ENCODE measurements around the gene TNFRSF19. TPM values are rescaled to one million over a fixed set of nuclear protein-coding genes. Genes with fewer than 3 reads are reported as not detected.

The TNFRSF19 gene
- total and polyA plus RNA-seq, 2 of the 13 experiments (the other 11 are each of a cell fraction or from before 2014, with no cell fraction given), result 75.3 to 77.7 TPM

- peak; percentile 72; the same call in 1 of the 2 replicates for TF ChIP-seq KDM1A (CRISPR knock-in tag; IDR thresholded peaks at IDR 0.05)
- TF ChIP-seq, protein P1, sequence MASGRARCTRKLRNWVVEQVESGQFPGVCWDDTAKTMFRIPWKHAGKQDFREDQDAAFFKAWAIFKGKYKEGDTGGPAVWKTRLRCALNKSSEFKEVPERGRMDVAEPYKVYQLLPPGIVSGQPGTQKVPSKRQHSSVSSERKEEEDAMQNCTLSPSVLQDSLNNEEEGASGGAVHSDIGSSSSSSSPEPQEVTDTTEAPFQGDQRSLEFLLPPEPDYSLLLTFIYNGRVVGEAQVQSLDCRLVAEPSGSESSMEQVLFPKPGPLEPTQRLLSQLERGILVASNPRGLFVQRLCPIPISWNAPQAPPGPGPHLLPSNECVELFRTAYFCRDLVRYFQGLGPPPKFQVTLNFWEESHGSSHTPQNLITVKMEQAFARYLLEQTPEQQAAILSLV (CRISPR knock-in tag; IDR thresholded peaks at IDR 0.05; ENCODE audit: borderline replicate concordance), result no peak
- no peak for TF ChIP-seq ZNF326 (CRISPR knock-in tag; IDR thresholded peaks at IDR 0.05; ENCODE audit: borderline replicate concordance)
- TF ChIP-seq SCMH1 (CRISPR knock-in tag; IDR thresholded peaks at IDR 0.05; ENCODE audit: borderline replicate concordance), result no peak
- no peak for TF ChIP-seq ZNF569 (CRISPR knock-in tag; IDR thresholded peaks at IDR 0.05; ENCODE audit: borderline replicate concordance)
- TF ChIP-seq ZBTB37 (CRISPR knock-in tag; IDR thresholded peaks at IDR 0.05), result no peak
- no peak for TF ChIP-seq KDM5B (CRISPR knock-in tag; IDR thresholded peaks at IDR 0.05; ENCODE audit: borderline replicate concordance)
- TF ChIP-seq HOXD1 (CRISPR knock-in tag; IDR thresholded peaks at IDR 0.05), result peak; percentile 63; the same call in 1 of the 2 replicates
- no peak for TF ChIP-seq CHD2 (IDR thresholded peaks at IDR 0.05; ENCODE audit: low read depth, low read length)
- no peak for TF ChIP-seq SP2 (CRISPR knock-in tag; IDR thresholded peaks at IDR 0.05)
- TF ChIP-seq MBD4 (IDR thresholded peaks at IDR 0.05; ENCODE audit: borderline replicate concordance, low read length), result no peak
- no peak for TF ChIP-seq ZNF10 (CRISPR knock-in tag; IDR thresholded peaks at IDR 0.05; ENCODE audit: borderline replicate concordance, low read depth)
- TF ChIP-seq ZBTB42 (CRISPR knock-in tag; IDR thresholded peaks at IDR 0.05), result no peak
- TF ChIP-seq, protein P2, sequence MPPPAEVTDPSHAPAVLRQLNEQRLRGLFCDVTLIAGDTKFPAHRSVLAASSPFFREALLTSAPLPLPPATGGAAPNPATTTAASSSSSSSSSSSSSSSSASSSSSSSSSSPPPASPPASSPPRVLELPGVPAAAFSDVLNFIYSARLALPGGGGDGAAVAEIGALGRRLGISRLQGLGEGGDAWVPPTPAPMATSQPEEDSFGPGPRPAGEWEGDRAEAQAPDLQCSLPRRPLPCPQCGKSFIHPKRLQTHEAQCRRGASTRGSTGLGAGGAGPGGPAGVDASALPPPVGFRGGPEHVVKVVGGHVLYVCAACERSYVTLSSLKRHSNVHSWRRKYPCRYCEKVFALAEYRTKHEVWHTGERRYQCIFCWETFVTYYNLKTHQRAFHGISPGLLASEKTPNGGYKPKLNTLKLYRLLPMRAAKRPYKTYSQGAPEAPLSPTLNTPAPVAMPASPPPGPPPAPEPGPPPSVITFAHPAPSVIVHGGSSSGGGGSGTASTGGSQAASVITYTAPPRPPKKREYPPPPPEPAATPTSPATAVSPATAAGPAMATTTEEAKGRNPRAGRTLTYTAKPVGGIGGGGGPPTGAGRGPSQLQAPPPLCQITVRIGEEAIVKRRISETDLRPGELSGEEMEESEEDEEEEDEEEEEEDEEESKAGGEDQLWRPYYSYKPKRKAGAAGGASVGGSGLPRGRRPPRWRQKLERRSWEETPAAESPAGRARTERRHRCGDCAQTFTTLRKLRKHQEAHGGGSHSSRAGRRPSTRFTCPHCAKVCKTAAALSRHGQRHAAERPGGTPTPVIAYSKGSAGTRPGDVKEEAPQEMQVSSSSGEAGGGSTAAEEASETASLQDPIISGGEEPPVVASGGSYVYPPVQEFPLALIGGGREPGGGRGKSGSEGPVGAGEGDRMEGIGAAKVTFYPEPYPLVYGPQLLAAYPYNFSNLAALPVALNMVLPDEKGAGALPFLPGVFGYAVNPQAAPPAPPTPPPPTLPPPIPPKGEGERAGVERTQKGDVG (CRISPR knock-in tag; IDR thresholded peaks at IDR 0.05; ENCODE audit: borderline replicate concordance), result peak; percentile 65; the same call in 1 of the 2 replicates
- no peak for TF ChIP-seq ZNF678 (CRISPR knock-in tag; IDR thresholded peaks at IDR 0.05)
- no peak for TF ChIP-seq ZSCAN31 (CRISPR knock-in tag; IDR thresholded peaks at IDR 0.05; ENCODE audit: low read depth)
- no peak for TF ChIP-seq TP53 (CRISPR knock-in tag; conservative IDR thresholded peaks at IDR 0.05)
- TF ChIP-seq KDM2A (CRISPR knock-in tag; IDR thresholded peaks at IDR 0.05; ENCODE audit: borderline replicate concordance, low read depth), result peak; percentile 53; the same call in 1 of the 2 replicates
- TF ChIP-seq ZNF775 (CRISPR knock-in tag; IDR thresholded peaks at IDR 0.05; ENCODE audit: borderline replicate concordance), result no peak
- no peak for TF ChIP-seq MTA3 (CRISPR knock-in tag; IDR thresholded peaks at IDR 0.05)
- no peak for TF ChIP-seq GTF3A (CRISPR knock-in tag; conservative IDR thresholded peaks at IDR 0.05)
- TF ChIP-seq SOX5 (CRISPR knock-in tag; IDR thresholded peaks at IDR 0.05; ENCODE audit: borderline replicate concordance), result peak; percentile 96
- TF ChIP-seq GMEB2 (CRISPR knock-in tag; IDR thresholded peaks at IDR 0.05; ENCODE audit: low read depth), result no peak
- no peak for TF ChIP-seq PTBP1 (IDR thresholded peaks at IDR 0.05; ENCODE audit: low read depth, low read length, poor library complexity, severe bottlenecking)
These were observed 45.3 kb downstream of the TNFRSF19 start (continued) for GRCh38 chr13:23615395-23616081.
